ENCODE data around the gene TMEM219. TPM values are rescaled to one million over a fixed set of nuclear protein-coding genes. Genes with fewer than 3 reads are reported as not detected.

TMEM219 gene
- total and polyA plus RNA-seq, 2 of the 8 experiments (the other 6 are each of a cell fraction or from before 2014, with no cell fraction given), result 60.2 to 116 TPM

DNA sequence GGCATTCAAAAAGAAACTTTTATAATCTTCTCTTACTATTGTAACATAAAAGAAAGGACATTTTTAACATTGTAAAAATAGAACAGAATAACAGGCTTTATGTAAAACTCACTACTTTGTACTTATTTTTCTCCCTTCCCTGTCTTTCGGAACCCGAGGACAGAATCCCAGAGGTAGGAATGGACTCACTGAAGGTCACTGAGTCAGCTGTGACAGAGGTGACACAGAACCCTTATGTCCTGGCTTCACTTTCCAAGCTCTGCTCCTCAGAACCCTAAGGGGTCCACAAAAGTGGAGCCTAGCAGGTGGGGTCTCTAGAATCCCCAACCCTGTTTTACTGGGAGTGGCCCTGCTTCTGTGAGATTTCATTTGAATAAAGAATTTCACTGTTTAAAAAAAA, 39.6 kb upstream of the TMEM219 start:
- TF ChIP-seq HDAC2 (IDR thresholded peaks at IDR 0.05; ENCODE audit: borderline replicate concordance in 1 of 2, low read depth in 2 of 2, low read length in 2 of 2), result no peak

More for the DNA sequence above, 39.6 kb upstream of the TMEM219 start:
- H3K79me1 ChIP-seq (ENCODE audit: low read depth, low read length), result no peaks in the 10 kb centered on the region
- no peak overlapping the region for H2BK15ac ChIP-seq (ENCODE audit: low read length)
- no peak overlapping the region for H4K91ac ChIP-seq (replicated peaks; ENCODE audit: insufficient read length, low read length)
- H2BK12ac ChIP-seq (ENCODE audit: low read depth, low read length), result no peak overlapping the region
- H3K23ac ChIP-seq (ENCODE audit: insufficient read length), result no peak overlapping the region
- H3K56ac ChIP-seq (replicated peaks; ENCODE audit: insufficient read length, low read depth, low read length), result no peak overlapping the region
- H3K4me2 ChIP-seq (ENCODE audit: insufficient read depth in 1 of 2, low read depth in 2 of 2, low read length in 2 of 2), result no peak overlapping the region
- H2AK5ac ChIP-seq (ENCODE audit: low read depth, low read length), result no peak overlapping the region
- no peak overlapping the region for H3K27ac ChIP-seq (ENCODE audit: low read depth, low read length)
- no peak overlapping the region for H4K5ac ChIP-seq (ENCODE audit: insufficient read length, low read depth, low read length)
- no peak overlapping the region for H2BK20ac ChIP-seq (ENCODE audit: low read length)
- H2AFZ ChIP-seq (ENCODE audit: low read length), result no peak overlapping the region
- H3K18ac ChIP-seq (ENCODE audit: extremely low read depth, low read length), result no peak overlapping the region
- no peak for DNase-seq (ENCODE audit: low read depth in 1 of 2, low spot score in 2 of 2)
- FAIRE-seq, result no peak
- no peak overlapping the region for H3K4ac ChIP-seq (replicated peaks; ENCODE audit: insufficient read length, low read depth, low read length)
- H3K4me1 ChIP-seq (replicated peaks in 1 of 4; ENCODE audit: control insufficient read depth in 3 of 4, insufficient read depth in 4 of 4, low read length in 3 of 4), result peaks cover 0 to 8% (median 0%) of the 10 kb centered on the region in 4 experiments; a peak in 2 of 7 replicates
- peaks cover 11% of the 10 kb centered on the region; the same call in 1 of the 2 replicates for H3K23me2 ChIP-seq (ENCODE audit: low read depth, low read length)
- H3K27me3 ChIP-seq (replicated peaks in 1 of 4; ENCODE audit: control insufficient read depth in 3 of 4, extremely low read depth in 1 of 4, insufficient read depth in 3 of 4, low read length in 3 of 4), result no peaks in the 10 kb centered on the region
- H3K9ac ChIP-seq (replicated peaks in 1 of 4; ENCODE audit: extremely low read depth in 1 of 4, low read depth in 3 of 4, low read length in 3 of 4), result no peak overlapping the region
- H3K36me3 ChIP-seq (ENCODE audit: control insufficient read depth in 2 of 4, insufficient read depth in 4 of 4, low read length in 3 of 4), result peaks cover 0 to 9% (median under 1%) of the 10 kb centered on the region in 4 experiments; a peak in 4 of 8 replicates
- H2BK5ac ChIP-seq (ENCODE audit: low read depth, low read length), result no peak overlapping the region
- peaks cover 0 to 5% of the 10 kb centered on the region in 2 experiments; a peak in 1 of 4 replicates for H3K79me2 ChIP-seq (ENCODE audit: control insufficient read depth in 1 of 2, insufficient read depth in 2 of 2, low read length in 2 of 2)
- H3K14ac ChIP-seq (ENCODE audit: insufficient read length), result no peak overlapping the region
- no peak overlapping the region for H3K4me3 ChIP-seq (ENCODE audit: extremely low read depth in 1 of 4, insufficient read depth in 2 of 4, low read depth in 3 of 4, low read length in 4 of 4)
- 94% methylated on average over 2 of the region's 2 CpGs; no CpG with 5 or more reads in 1 of the 2 experiments for WGBS, 2 experiments (ENCODE audit: extremely low coverage in 1 of 2, insufficient coverage in 1 of 2, insufficient read length in 1 of 2, insufficient replicate concordance in 2 of 2, low coverage in 1 of 2, low lambda C conversion rate in 2 of 2, missing lambda C conversion rate in 1 of 2)
- POLR2A ChIA-PET (ENCODE audit: partially characterized antibody), result interaction anchor here (0.6 to 4.3 kb wide), 5 partner anchors 11 to 419 kb away, joined by 3 to 25 read pairs (median 4); partner anchors contain the start of gene TAOK2
- CTCF ChIA-PET (ENCODE audit: partially characterized antibody), result interaction anchor here (0.8 to 1.5 kb wide), 5 partner anchors 13 to 74 kb away, joined by 3 to 5 read pairs (median 4); partner anchors contain the start of gene SEZ6L2
- H2BK120ac ChIP-seq (replicated peaks; ENCODE audit: low read depth, low read length), result no peak overlapping the region
- peaks cover 3% of the 10 kb centered on the region in 2 experiments for H4K20me1 ChIP-seq (replicated peaks in 1 of 2; ENCODE audit: control insufficient read depth in 1 of 2, insufficient read depth in 2 of 2, low read length in 2 of 2)
- H3K9me3 ChIP-seq (ENCODE audit: insufficient read depth in 2 of 2, low read depth in 1 of 2, low read length in 1 of 2), result no peaks in the 10 kb centered on the region
- H4K8ac ChIP-seq (ENCODE audit: extremely low read depth, insufficient read depth, low read length), result no peak overlapping the region

Data from H1 (cell line).